GM23338 (cell line): ENCODE results near the gene SMCR8. TPM values are rescaled to one million over a fixed set of nuclear protein-coding genes. Genes with fewer than 3 reads are reported as not detected.

Experiments
- ATAC-seq: fragments of 200-7000 bp; cut with Tn5 transposase; 3 replicates; pipeline ENCODE4 v1.9.1; 2020
- DNase-seq: peaks from one replicate; pipeline ENCODE4 v3.0.0-alpha.2; 2015; ENCODE audit warnings: low spot score
- H2AFZ ChIP-seq: fragments of 200-600 bp; sonication (generic); 2 replicates; pipeline ENCODE4 v1.8.0; 2016; ENCODE audit warnings: antibody characterized with exemption, mild to moderate bottlenecking, moderate library complexity
- H3F3A ChIP-seq: fragments of 200-600 bp; sonication (generic); replicated peaks from 2 replicates; pipeline ENCODE4 v1.8.0; 2017; ENCODE audit warnings: antibody characterized with exemption, mixed run types, low read depth
- H3K27ac ChIP-seq: fragments of 200-600 bp; sonication (generic); 2 replicates; pipeline ENCODE4 v1.6.1; 2016; ENCODE audit warnings: low read depth
- H3K27me3 ChIP-seq: fragments of 200-600 bp; sonication (generic); 2 replicates; pipeline ENCODE4 v1.8.0; 2016; ENCODE audit warnings: mild to moderate bottlenecking, mixed run types, moderate library complexity; ENCODE audit not compliant: insufficient read depth
- H3K36me3 ChIP-seq: fragments of 200-600 bp; sonication (generic); 2 replicates; pipeline ENCODE4 v1.8.0; 2016; ENCODE audit warnings: mild to moderate bottlenecking; ENCODE audit not compliant: insufficient read depth
- H3K4me1 ChIP-seq: fragments of 200-600 bp; sonication (generic); 2 replicates; pipeline ENCODE4 v1.8.0; 2016; ENCODE audit warnings: mild to moderate bottlenecking, moderate library complexity; ENCODE audit not compliant: insufficient read depth
- H3K4me2 ChIP-seq: fragments of 200-600 bp; sonication (generic); 2 replicates; pipeline ENCODE4 v1.7.1; 2017; ENCODE audit warnings: mixed run types
- H3K4me3 ChIP-seq: fragments of 200-600 bp; sonication (generic); 2 replicates; pipeline ENCODE4 v1.6.1; 2016; ENCODE audit warnings: mixed run types
- H3K79me2 ChIP-seq: fragments of 200-600 bp; sonication (generic); replicated peaks from 2 replicates; pipeline ENCODE4 v1.8.0; 2017; ENCODE audit warnings: mild to moderate bottlenecking; ENCODE audit not compliant: insufficient read depth
- H3K9me2 ChIP-seq: fragments of 200-600 bp; sonication (generic); 2 replicates; pipeline ENCODE4 v1.8.0; 2017; ENCODE audit not compliant: insufficient read depth
- H4K20me1 ChIP-seq: fragments of 200-600 bp; sonication (generic); replicated peaks from 2 replicates; pipeline ENCODE4 v1.8.0; 2017; ENCODE audit warnings: mild to moderate bottlenecking; ENCODE audit not compliant: insufficient read depth
- H3K27ac Mint-ChIP-seq: 2 replicates; pipeline ENCODE4 v1.8.0; 2020; ENCODE audit warnings: inconsistent platforms, mild to moderate bottlenecking, moderate library complexity, mixed read lengths
- H3K27me3 Mint-ChIP-seq: 3 replicates; pipeline ENCODE4 v1.8.0; 2022; ENCODE audit warnings: low read depth, mild to moderate bottlenecking, moderate library complexity, mixed read lengths, inconsistent platforms; ENCODE audit not compliant: insufficient read depth, poor library complexity
- H3K36me3 Mint-ChIP-seq: 3 replicates; pipeline ENCODE4 v1.8.0; 2021; ENCODE audit warnings: low read depth, mild to moderate bottlenecking, inconsistent platforms, moderate library complexity, mixed read lengths
- H3K4me1 Mint-ChIP-seq: 3 replicates; pipeline ENCODE4 v1.8.0; 2020; ENCODE audit warnings: mild to moderate bottlenecking, inconsistent platforms, mixed read lengths
- H3K4me3 Mint-ChIP-seq: 3 replicates; pipeline ENCODE4 v1.8.0; 2021; ENCODE audit warnings: moderate library complexity, mild to moderate bottlenecking, inconsistent platforms, mixed read lengths
- H3K9me3 Mint-ChIP-seq: 3 replicates; pipeline ENCODE4 v1.8.0; 2020; ENCODE audit warnings: moderate library complexity, mild to moderate bottlenecking, inconsistent platforms, mixed read lengths
- CTCF ChIP-seq, 2 experiments: fragments of 200-600 bp in 1 of 2; sonication (generic) in 1 of 2; conservative IDR thresholded peaks; 2 replicates each; pipeline versions ENCODE4 v1.5.1 to v1.6.1; 2016 to 2017; ENCODE audit warnings: antibody characterized with exemption in 2 of 2, low read depth in 2 of 2, mild to moderate bottlenecking in 2 of 2, moderate library complexity in 1 of 2
- ETS1 ChIP-seq: IDR thresholded peaks from 2 replicates; pipeline ENCODE4 v1.6.1; 2016; ENCODE audit warnings: antibody characterized with exemption
- EZH2 ChIP-seq: fragments of 200-600 bp; sonication (generic); IDR thresholded peaks from one replicate; pipeline ENCODE4 v1.8.0; 2017; ENCODE audit warnings: antibody characterized with exemption, mild to moderate bottlenecking, low read depth; ENCODE audit not compliant: unreplicated experiment
- EZH2phosphoT487 ChIP-seq: fragments of 200-600 bp; sonication (generic); IDR thresholded peaks from one replicate; pipeline ENCODE4 v1.8.1; 2018; ENCODE audit warnings: antibody characterized with exemption; ENCODE audit not compliant: unreplicated experiment
- JUNB ChIP-seq: IDR thresholded peaks from one replicate; pipeline ENCODE4 v1.6.1; 2016; ENCODE audit warnings: antibody characterized with exemption; ENCODE audit not compliant: unreplicated experiment
- POLR2AphosphoS5 ChIP-seq: IDR thresholded peaks from 2 replicates; pipeline ENCODE4 v1.6.1; 2016; ENCODE audit warnings: antibody characterized with exemption, low read depth
- STAT1 ChIP-seq: IDR thresholded peaks from one replicate; pipeline ENCODE4 v1.6.1; 2016; ENCODE audit warnings: antibody characterized with exemption; ENCODE audit not compliant: unreplicated experiment
- ZNF114 ChIP-seq: fragments of 250-450 bp; sonication (Bioruptor Pico); IDR thresholded peaks from 2 replicates; pipeline ENCODE4 v1.5.0; 2020; ENCODE audit warnings: mild to moderate bottlenecking, moderate library complexity
- ZNF331 ChIP-seq: fragments of 250-450 bp; sonication (Bioruptor Pico); IDR thresholded peaks from 2 replicates; pipeline ENCODE4 v1.5.0; 2020; ENCODE audit warnings: low read depth, mild to moderate bottlenecking, moderate library complexity
- ZNF462 ChIP-seq: fragments of 250-450 bp; sonication (Bioruptor Pico); IDR thresholded peaks from 2 replicates; pipeline ENCODE4 v1.5.0; 2020; ENCODE audit warnings: mild to moderate bottlenecking, moderate library complexity
- polyA plus RNA-seq: library from polyadenylated mRNA; unstranded; fragments of >200 nt; fragmentation: Nextera tagmentation; extraction: Ambion mirVana; gene quantifications from 2 replicates; pipeline ENCODE4 v1.2.1, GENCODE V29; 2016
- total RNA-seq: library from RNA; depleted of rRNA; stranded (reverse); fragments of >200 nt; shearing (Covaris generic); gene quantifications from 2 replicates; pipeline ENCODE4 v1.2.3, GENCODE V29; 2014

Gene SMCR8
- total and polyA plus RNA-seq, 2 experiments from 2014 or later = 1.5 to 20.1 TPM

GRCh38 chr17:18267366-18267765 lies 47.7 kb upstream of the SMCR8 start:
- H3K36me3 ChIP-seq = no peaks in the 10 kb centered on the region; the same call in 1 of the 2 replicates
- Mint-ChIP-seq H3K9me3 (no peaks in the 10 kb centered on the region), H3K36me3 (peaks cover 4% of the 10 kb centered on the region), H3K27ac (no peak overlapping the region; the same call in 1 of the 2 replicates), H3K4me1 (peaks cover 14% of the 10 kb centered on the region), H3K4me3 (no peak overlapping the region; the same call in 2 of the 3 replicates), H3K27me3 (peaks cover 4% of the 10 kb centered on the region)
- DNase-seq = peak; percentile 45
- H3K27me3 ChIP-seq = no peaks in the 10 kb centered on the region
- no peak overlapping the region for H3K27ac ChIP-seq
- H3K9me2 ChIP-seq = no peaks in the 10 kb centered on the region
- TF ChIP-seq STAT1 = no peak
- no peak for TF ChIP-seq EZH2phosphoT487
- no peak for TF ChIP-seq CTCF (conservative IDR thresholded peaks at IDR 0.05; ENCODE audit: low read depth in 2 of 2)
- no peak for TF ChIP-seq ZNF331 (CRISPR knock-in tag)
- no peak for TF ChIP-seq JUNB
- TF ChIP-seq EZH2 = no peak
- TF ChIP-seq ETS1 = no peak
- TF ChIP-seq ZNF462 (CRISPR knock-in tag) = no peak
- TF ChIP-seq POLR2AphosphoS5 = no peak
- TF ChIP-seq ZNF114 (CRISPR knock-in tag) = no peak
- peak; percentile 54 for ATAC-seq
- no peak overlapping the region for H3K4me3 ChIP-seq
- no peak overlapping the region for H2AFZ ChIP-seq
- no peak overlapping the region for H3K4me2 ChIP-seq
- H3K4me1 ChIP-seq = 0 out of 2 replicates have a peak, but pooled peaks cover 5% of the 10 kb centered on the region
- H3K79me2 ChIP-seq = 0 out of 2 replicates have a peak, but pooled peaks cover under 1% of the 10 kb centered on the region
- peaks cover 9% of the 10 kb centered on the region; the same call in 1 of the 2 replicates for H3F3A ChIP-seq
- no peaks in the 10 kb centered on the region for H4K20me1 ChIP-seq
